Activated naive CD4-positive, alpha-beta T cell treated with anti-CD3 and anti-CD28 coated beads, Interleukin-2, amount 50 U/mL, for 24 hours (primary cell): ENCODE results near the gene TMEM129.

Source experiments
- H3K27ac Mint-ChIP-seq: one replicate; pipeline ENCODE4 v1.8.0; 2021; ENCODE audit warnings: mild to moderate bottlenecking, mixed read lengths
- H3K27me3 Mint-ChIP-seq: one replicate; pipeline ENCODE4 v1.8.0; 2021; ENCODE audit warnings: mixed read lengths
- H3K36me3 Mint-ChIP-seq: one replicate; pipeline ENCODE4 v1.8.0; 2021; ENCODE audit warnings: mixed read lengths
- H3K4me1 Mint-ChIP-seq: one replicate; pipeline ENCODE4 v1.8.0; 2021; ENCODE audit warnings: mixed read lengths
- H3K4me3 Mint-ChIP-seq: one replicate; pipeline ENCODE4 v1.8.0; 2021; ENCODE audit warnings: mild to moderate bottlenecking, mixed read lengths
- H3K9me3 Mint-ChIP-seq: one replicate; pipeline ENCODE4 v1.8.0; 2021; ENCODE audit warnings: mixed read lengths

Gene TMEM129

DNA sequence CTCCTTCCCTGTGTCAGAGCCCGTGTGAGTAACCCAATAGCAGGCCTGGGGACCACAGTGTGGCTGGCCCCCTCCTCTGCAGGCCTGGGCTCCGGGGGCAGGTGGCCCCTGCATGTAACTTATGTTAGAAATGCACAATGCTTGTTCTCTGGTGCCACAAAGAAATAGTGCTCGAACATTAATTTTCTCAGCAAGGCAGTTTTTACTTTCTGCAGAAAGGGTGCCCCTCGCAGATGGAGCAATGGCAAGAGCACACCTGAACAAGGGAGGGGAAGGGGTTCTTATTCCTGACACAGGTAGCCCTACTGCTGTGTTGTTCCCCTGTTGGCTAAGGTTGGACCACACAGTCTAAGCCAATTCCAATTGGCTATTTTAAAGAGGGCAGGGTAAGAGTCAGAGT is 17.3 kb upstream of the TMEM129 start:
- no peak overlapping the region for H3K4me3 Mint-ChIP-seq
- H3K36me3 Mint-ChIP-seq = peaks cover 16% of the 10 kb centered on the region
- H3K27ac Mint-ChIP-seq = peak overlapping the region; percentile 26
- no peaks in the 10 kb centered on the region for H3K27me3 Mint-ChIP-seq
- H3K9me3 Mint-ChIP-seq = peaks cover 5% of the 10 kb centered on the region
- H3K4me1 Mint-ChIP-seq = no peaks in the 10 kb centered on the region

DNA sequence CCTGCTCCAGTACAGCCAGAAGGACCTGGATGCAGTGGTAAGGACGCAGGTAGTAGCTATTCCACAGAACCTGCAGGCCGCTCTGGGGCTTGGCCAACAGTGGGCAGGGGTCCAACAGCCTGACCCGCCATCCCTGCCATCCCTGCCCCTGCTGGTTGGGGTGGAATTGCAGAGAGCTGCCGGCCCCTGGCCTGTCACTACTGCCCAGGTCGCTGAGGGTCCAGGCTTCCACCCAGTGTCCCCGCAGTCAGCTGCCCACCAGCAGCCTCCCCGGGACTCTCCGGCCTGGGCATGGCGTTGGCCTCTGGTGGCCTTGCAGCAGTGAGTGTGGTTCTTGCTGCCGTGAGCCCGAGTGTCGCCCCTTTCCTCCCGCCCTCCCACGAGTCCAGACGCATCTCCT is 16.5 kb upstream of the TMEM129 start:
- Mint-ChIP-seq H3K4me3 (no peak overlapping the region), H3K27me3 (no peaks in the 10 kb centered on the region), H3K27ac (no peak overlapping the region), H3K4me1 (no peaks in the 10 kb centered on the region), H3K36me3 (peaks cover 15% of the 10 kb centered on the region), H3K9me3 (peaks cover 5% of the 10 kb centered on the region)

DNA sequence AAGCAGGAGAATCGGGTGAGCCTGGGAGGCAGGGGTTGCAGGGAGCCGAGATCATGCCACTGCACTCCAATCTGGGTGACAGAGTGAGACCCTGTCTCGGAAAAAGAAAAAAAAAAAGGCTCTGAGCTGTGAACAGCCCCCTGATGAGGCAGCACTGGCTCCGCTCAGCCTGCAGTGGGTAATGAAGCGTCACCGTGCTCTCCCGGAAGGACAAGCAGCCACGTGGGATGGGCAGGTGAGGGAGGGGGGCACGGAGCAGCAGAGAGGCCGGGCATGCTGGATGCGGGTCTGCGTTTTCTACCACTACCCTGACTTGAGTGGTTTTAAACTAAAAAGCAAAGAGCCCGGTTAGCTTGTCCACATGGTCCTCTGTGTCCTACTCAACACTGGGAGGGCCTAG is 15.7 kb upstream of the TMEM129 start:
- Mint-ChIP-seq H3K36me3 (peaks cover 15% of the 10 kb centered on the region), H3K9me3 (peaks cover 5% of the 10 kb centered on the region), H3K4me3 (no peak overlapping the region), H3K27me3 (no peaks in the 10 kb centered on the region), H3K27ac (no peak overlapping the region), H3K4me1 (no peaks in the 10 kb centered on the region)

GRCh38 chr4:1735215-1735614 is 14.1 kb upstream of the TMEM129 start:
- no peak overlapping the region for H3K27ac Mint-ChIP-seq
- H3K27me3 Mint-ChIP-seq = no peaks in the 10 kb centered on the region
- H3K9me3 Mint-ChIP-seq = peaks cover 5% of the 10 kb centered on the region
- peaks cover 13% of the 10 kb centered on the region for H3K36me3 Mint-ChIP-seq
- H3K4me3 Mint-ChIP-seq = no peak overlapping the region
- no peaks in the 10 kb centered on the region for H3K4me1 Mint-ChIP-seq

GRCh38 chr4:1732911-1733310 is 11.8 kb upstream of the TMEM129 start:
- Mint-ChIP-seq H3K4me1 (peaks cover 12% of the 10 kb centered on the region), H3K4me3 (no peak overlapping the region), H3K27ac (no peak overlapping the region), H3K27me3 (no peaks in the 10 kb centered on the region), H3K36me3 (peaks cover 1% of the 10 kb centered on the region), H3K9me3 (no peaks in the 10 kb centered on the region)

DNA sequence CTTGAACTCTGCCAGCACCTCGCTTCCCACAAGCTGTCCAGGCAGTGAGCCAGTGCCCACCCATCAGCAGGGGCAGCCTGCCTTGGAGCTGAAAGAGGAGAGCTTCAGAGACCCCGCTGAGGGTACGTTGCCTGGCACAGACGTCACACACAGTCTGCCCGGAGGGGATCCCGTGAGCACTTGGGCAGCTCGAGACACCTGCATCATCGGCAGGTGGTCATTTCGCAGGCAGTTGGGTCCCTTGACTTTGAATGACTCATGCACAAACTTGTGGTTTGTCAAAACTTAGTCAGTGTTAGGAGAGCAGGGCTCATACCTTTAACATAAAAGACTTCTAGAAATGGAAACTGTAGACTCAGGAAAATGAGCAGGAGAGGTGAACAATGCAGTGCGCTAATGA is 10.1 kb upstream of the TMEM129 start:
- no peaks in the 10 kb centered on the region for H3K9me3 Mint-ChIP-seq
- H3K4me1 Mint-ChIP-seq = peaks cover 26% of the 10 kb centered on the region
- H3K27me3 Mint-ChIP-seq = no peaks in the 10 kb centered on the region
- peaks cover 5% of the 10 kb centered on the region for H3K36me3 Mint-ChIP-seq
- no peak overlapping the region for H3K27ac Mint-ChIP-seq
- no peak overlapping the region for H3K4me3 Mint-ChIP-seq

GRCh38 chr4:1730532-1731135 is 9.5 kb upstream of the TMEM129 start:
- Mint-ChIP-seq H3K4me3 (no peak overlapping the region), H3K27me3 (no peaks in the 10 kb centered on the region), H3K4me1 (peaks cover 30% of the 10 kb centered on the region), H3K27ac (no peak overlapping the region), H3K36me3 (peaks cover 5% of the 10 kb centered on the region), H3K9me3 (no peaks in the 10 kb centered on the region)

DNA sequence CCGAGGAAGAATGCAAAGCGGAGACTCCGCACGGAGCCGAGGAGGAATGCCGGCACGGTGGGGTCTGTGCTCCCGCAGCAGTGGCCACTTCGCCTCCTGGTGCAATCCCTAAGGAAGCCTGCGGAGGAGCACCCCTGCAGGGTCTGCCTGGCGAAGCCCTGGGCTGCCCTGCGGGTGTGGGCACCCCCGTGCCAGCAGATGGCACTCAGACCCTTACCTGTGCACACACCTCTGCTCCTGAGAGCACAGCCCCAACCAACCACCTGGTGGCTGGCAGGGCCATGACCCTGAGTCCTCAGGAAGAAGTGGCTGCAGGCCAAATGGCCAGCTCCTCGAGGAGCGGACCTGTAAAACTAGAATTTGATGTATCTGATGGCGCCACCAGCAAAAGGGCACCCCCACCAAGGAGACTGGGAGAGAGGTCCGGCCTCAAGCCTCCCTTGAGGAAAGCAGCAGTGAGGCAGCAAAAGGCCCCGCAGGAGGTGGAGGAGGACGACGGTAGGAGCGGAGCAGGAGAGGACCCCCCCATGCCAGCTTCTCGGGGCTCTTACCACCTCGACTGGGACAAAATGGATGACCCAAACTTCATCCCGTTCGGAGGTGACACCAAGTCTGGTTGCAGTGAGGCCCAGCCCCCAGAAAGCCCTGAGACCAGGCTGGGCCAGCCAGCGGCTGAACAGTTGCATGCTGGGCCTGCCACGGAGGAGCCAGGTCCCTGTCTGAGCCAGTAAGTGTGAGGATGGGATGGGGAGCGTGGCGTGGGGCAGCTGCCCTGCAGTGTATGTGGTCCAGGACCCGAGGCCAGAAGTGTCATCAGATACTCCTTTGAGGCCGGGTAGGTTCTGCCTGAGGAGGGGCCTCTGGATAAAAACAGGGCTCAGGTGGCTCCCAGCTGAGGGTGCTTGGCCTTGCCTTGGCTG is 7.2 kb upstream of the TMEM129 start:
- H3K9me3 Mint-ChIP-seq = no peaks in the 10 kb centered on the region
- no peaks in the 10 kb centered on the region for H3K27me3 Mint-ChIP-seq
- H3K27ac Mint-ChIP-seq = no peak overlapping the region
- peaks cover 50% of the 10 kb centered on the region for H3K4me1 Mint-ChIP-seq
- peaks cover 5% of the 10 kb centered on the region for H3K36me3 Mint-ChIP-seq
- no peak overlapping the region for H3K4me3 Mint-ChIP-seq

GRCh38 chr4:1727117-1728031 is 6.3 kb upstream of the TMEM129 start:
- H3K27ac Mint-ChIP-seq = no peak overlapping the region
- H3K27me3 Mint-ChIP-seq = no peaks in the 10 kb centered on the region
- H3K9me3 Mint-ChIP-seq = no peaks in the 10 kb centered on the region
- H3K36me3 Mint-ChIP-seq = peaks cover 5% of the 10 kb centered on the region
- peaks cover 59% of the 10 kb centered on the region for H3K4me1 Mint-ChIP-seq
- no peak overlapping the region for H3K4me3 Mint-ChIP-seq

GRCh38 chr4:1726146-1726934 is 5.2 kb upstream of the TMEM129 start:
- Mint-ChIP-seq H3K4me1 (peaks cover 65% of the 10 kb centered on the region), H3K9me3 (no peaks in the 10 kb centered on the region), H3K27ac (peak overlapping the region; percentile 59), H3K36me3 (peaks cover 5% of the 10 kb centered on the region), H3K27me3 (no peaks in the 10 kb centered on the region), H3K4me3 (peak overlapping the region; percentile 52)

- Mint-ChIP-seq H3K36me3 (peaks cover 5% of the 10 kb centered on the region), H3K4me1 (peaks cover 65% of the 10 kb centered on the region), H3K9me3 (no peaks in the 10 kb centered on the region), H3K27me3 (no peaks in the 10 kb centered on the region), H3K27ac (peak overlapping the region; percentile 43), H3K4me3 (peak overlapping the region; percentile 47)
Observed at GRCh38 chr4:1725521-1725920, 4.4 kb upstream of the TMEM129 start.

DNA sequence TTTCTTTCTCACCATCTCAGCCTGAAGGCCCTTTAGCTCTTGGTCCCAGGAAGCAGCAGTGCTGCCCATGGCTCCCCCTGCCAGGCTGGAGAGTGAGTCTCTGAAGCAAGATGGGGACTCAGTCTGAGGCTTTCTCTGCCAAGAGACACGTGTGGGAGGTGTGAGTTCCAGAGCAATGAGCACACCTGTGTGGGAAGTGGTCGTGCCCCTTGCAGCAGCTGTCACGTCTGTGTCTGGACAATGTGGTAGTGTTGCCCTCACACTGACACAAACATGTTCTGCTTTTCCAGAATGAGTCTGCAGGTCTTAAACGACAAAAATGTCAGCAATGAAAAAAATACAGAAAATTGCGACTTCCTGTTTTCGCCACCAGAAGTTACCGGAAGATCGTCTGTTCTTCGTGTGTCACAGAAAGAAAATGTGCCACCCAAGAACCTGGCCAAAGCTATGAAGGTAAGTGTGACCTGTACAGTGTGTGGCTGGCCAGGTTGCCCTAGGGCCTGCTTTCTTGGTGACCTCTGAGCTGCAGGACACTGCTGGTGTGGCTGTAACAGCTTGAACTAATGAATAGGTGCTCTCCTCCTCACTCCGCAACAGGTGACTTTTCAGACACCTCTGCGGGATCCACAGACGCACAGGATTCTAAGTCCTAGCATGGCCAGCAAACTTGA is 2.1 kb upstream of the TMEM129 start:
- no peaks in the 10 kb centered on the region for H3K27me3 Mint-ChIP-seq
- H3K4me1 Mint-ChIP-seq = peaks cover 63% of the 10 kb centered on the region
- peak overlapping the region; percentile 94 for H3K4me3 Mint-ChIP-seq
- H3K9me3 Mint-ChIP-seq = no peaks in the 10 kb centered on the region
- peaks cover 6% of the 10 kb centered on the region for H3K36me3 Mint-ChIP-seq
- peak overlapping the region; percentile 98 for H3K27ac Mint-ChIP-seq

DNA sequence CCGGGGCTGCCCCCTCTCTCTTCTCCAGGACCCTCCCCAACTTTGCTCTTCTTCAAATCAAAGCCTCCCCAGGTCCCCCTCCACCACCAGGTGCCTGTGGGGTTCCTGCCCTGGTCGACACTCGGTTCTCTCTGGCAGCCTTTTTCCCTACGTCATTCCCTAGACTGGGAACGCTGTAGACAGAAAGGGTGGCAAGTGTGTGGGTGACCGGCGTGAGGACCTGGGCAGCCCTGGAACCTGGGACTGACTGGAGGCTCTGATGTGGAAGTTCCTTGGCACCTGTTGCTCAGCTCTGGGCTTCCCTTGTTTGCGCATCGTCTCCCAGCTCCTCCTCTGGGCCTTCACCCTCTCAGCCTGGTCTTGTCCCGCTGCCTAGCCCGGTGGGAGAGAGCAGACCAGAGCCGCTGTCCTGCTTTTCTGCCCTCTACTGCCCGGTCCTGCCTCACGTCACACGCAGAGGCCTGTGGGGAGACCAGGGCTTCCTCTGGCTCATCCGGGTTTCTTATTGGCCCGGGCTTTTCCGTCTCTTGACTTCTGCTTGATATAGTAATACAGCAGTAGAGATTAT is 1.5 kb upstream of the TMEM129 start:
- H3K27ac Mint-ChIP-seq = peak overlapping the region; percentile 98
- H3K27me3 Mint-ChIP-seq = no peaks in the 10 kb centered on the region
- peaks cover 63% of the 10 kb centered on the region for H3K4me1 Mint-ChIP-seq
- H3K9me3 Mint-ChIP-seq = no peaks in the 10 kb centered on the region
- H3K4me3 Mint-ChIP-seq = peak overlapping the region; percentile 94
- peaks cover 6% of the 10 kb centered on the region for H3K36me3 Mint-ChIP-seq
